Dermis blood vessel endothelial cell (primary cell): ENCODE data around the gene TCHP. TPM values are rescaled to one million over a fixed set of nuclear protein-coding genes. Genes with fewer than 3 reads are reported as not detected.
"Not testable (repeated sequence)": the region's sequence is repeated elsewhere in the genome, so short reads cannot be mapped to it uniquely, and the experiment has no call there.

Source experiments
- DNase-seq: peaks from one replicate; pipeline ENCODE4 v3.0.0; 2010
- total RNA-seq: library from RNA; depleted of rRNA; stranded (reverse); fragments of >200 nt; gene quantifications from 2 replicates; pipeline ENCODE4 v1.2.3, GENCODE V29; 2014

Gene TCHP
- total RNA-seq, 1 donor from 2014 or later = 17.4 TPM

DNA sequence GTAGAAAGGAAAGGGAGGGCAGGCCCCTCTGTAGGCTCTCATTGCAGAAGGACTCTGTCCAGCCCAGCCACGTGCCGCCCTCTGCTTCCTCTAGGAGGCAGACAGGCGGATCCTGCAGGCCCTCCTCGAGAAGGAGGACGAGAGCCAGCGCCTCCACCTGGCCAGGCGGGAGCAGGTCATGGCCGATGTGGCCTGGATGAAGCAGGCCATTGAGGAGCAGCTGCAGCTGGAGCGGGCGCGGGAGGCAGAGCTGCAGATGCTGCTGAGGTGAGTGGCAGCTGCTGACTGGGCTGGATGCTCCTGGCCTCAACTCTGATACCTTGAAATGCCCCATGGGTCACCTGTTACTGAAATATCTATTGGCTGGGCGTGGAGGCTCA is 10.9 kb downstream of the TCHP start:
- peak; percentile 55 for DNase-seq

GRCh38 chr12:109912855-109913321 is 12.8 kb downstream of the TCHP start:
- DNase-seq = peak; percentile 17

DNA sequence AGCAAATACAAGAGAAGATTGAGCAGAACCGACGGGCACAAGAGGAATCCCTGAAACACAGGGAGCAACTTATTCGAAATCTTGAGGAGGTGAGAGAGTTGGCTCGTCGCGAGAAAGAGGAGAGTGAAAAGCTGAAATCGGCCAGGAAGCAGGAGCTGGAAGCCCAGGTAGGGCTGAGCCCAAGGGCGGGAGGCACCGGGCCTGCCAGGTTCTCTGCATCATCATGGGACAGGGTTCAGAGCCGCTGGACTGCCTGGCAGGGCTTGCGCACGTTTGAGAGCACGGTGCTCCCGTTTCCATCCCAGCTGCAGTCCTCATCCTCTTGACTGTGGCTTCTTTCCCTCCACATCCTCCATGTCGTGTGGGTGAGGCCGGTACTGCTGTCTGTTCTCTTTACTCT is 14.4 kb downstream of the TCHP start:
- DNase-seq = no peak

DNA sequence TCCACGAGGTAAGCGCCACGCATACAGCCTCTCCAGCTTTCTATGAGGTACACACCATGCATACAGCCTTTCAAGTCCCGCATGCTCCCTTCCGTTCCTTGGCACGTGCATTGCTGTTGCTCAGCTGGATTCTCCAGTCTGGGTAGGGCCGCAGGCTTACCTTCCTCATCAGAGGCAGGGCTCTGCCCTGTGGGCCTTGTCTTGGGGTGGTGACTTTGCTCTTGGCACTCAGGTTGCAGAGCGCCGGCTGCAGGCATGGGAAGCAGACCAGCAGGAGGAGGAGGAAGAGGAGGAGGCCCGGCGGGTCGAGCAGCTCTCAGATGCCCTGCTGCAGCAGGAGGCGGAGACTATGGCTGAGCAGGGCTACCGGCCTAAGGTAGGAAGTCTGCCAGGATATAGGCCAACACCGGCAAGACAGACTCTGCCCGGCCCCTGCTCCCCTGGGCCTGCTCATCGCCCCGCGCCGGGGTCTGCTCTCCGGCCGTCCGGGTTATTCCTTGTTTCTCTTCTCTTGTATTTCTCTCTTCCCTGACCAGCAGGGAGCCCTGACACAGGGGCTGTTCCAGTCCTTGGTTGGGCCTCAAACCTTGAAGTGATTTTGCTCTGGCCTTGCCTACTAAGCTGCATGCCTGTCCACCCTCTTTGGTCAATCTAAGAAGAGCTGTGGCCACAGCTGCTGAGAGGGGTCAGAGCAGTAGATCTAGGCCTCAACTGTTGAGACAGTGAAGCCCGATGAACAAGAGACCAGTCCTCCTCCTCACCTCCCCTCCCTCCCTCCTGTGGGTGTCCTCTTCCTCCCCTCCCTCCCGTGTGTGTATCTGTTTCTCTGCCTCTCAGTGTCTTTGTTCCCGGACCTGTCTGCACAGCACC is 15.3 kb downstream of the TCHP start:
- DNase-seq = no peak

- DNase-seq = no peak
Observed at GRCh38 chr12:109916045-109916444, 16.0 kb downstream of the TCHP start.

- DNase-seq = no peak
Observed at GRCh38 chr12:109919456-109919855, 19.4 kb downstream of the TCHP start.

DNA sequence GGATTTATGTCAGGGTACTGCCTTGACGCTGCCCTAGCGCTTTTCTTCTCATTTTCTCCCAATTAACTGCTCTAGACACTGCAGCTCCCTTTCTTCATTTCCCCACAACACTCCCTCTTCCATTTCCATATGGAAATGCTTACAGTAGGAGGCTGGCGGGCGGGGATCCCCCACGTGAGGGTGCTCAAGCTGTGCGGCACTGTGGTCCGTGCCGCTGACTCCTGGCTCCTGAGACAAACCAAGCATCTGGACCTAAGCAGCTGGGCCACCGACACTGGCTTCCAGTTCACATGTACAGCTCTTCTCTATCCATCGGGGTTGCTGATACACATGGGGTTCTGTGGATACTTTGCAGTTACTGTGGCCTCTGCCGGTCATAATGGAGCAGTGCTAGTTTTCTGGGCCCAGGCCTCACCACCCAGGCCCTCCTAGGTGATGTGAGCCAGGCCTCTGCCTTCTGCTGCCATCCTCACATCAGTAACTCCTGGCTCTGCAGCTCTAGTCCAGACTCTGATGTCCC is 20.2 kb downstream of the TCHP start:
- no peak for DNase-seq

DNA sequence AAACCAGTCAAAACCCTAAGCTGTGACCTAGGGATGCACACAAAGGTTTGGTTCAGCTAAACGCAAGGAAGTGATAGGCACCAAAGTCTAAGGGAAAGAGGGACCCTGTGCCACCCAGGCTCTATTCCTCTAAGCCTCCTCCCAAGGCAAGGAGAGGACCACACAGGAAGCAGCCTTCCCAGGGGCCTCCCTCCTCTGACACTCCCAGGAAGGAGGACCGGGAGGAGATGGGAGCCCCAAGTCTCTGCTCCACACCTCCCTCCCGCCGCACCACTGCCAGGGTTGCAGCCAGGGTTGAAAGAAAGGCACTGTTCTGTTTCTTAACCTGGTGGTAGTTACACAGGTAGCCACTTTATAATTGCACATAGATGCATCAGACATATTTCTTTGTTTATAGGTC is 21.9 kb downstream of the TCHP start:
- no peak for DNase-seq

GRCh38 chr12:109923038-109923437 is 23.0 kb downstream of the TCHP start:
- no peak for DNase-seq

GRCh38 chr12:109923481-109924245 is 23.6 kb downstream of the TCHP start:
- DNase-seq = no peak

GRCh38 chr12:109925185-109925840 is 25.2 kb downstream of the TCHP start:
- DNase-seq = no peak

DNA sequence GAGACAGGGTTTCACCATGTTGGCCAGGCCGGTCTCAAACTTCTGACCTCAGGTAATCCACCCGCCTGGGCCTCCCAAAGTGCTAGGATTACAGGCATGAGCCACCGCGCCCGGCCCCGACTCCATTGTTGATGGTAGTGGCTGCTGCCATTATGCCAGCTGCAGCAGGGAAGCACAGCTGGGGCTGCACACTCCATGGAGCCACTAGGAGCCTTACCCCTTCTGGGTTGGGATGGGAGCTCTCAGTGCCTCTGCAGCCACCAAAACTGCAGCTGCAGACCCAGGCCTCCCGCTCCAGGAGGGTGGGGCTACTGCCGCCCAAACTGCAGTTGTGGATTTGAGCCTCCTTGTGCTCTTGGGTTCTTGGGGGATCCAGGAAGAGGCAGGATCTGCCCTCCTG is 25.9 kb downstream of the TCHP start:
- no peak for DNase-seq

DNA sequence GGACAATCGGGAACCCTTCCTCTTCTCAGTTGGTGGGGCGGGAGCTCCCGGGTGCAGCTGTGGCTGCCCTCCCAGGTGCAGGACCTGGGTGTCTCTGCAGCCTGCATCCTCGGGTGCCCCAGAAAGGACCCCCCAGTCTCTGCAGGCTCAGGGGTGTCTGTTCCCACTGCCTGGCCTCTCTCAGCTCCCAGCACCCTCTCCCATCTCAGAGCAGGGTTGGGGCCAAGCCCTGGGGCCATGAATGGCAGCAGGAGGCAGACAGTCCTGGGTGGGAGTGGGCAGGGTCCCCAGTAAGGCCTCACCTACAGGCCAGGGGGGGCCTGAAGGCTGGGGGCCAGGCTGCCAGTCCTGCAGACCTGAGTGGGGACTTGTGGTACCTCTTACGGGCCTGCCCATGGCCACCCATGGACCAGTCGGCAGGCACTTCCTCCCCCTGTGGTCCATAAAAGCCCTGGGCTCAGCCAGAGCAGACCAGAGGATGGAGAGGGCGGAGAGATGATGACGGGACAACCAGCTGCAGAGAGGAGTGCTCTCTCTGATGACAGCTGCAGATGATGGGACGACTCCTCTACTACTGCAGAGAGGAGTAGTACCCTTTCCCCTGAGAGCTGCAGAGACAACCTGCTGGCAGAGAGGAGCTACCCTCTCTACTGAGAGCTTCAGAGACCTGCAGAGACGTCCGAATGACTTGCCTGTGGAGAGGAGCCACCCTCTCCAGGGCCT is 26.6 kb downstream of the TCHP start:
- DNase-seq = no peak

DNA sequence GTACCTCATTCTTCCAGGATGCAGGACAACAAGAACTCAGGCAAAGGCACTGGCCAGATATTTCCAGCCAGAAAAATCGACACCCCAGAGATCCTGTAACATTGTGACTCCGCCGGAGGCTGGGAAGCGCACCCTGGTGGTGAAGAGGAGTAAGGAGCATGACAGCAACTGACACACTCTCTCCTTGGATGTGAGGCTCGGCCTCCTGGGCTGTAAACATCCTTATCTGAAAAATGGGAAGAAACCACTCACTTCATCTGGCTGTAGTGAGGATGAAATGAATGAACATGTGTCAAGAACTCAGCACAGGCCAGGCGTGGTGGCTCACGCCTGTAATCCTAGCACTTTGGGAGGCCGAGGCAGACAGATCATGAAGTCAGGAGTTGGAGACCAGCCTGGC is 27.5 kb downstream of the TCHP start:
- peak; percentile 74 for DNase-seq

- no peak for DNase-seq
Observed at GRCh38 chr12:109928058-109928656, 28.1 kb downstream of the TCHP start.

DNA sequence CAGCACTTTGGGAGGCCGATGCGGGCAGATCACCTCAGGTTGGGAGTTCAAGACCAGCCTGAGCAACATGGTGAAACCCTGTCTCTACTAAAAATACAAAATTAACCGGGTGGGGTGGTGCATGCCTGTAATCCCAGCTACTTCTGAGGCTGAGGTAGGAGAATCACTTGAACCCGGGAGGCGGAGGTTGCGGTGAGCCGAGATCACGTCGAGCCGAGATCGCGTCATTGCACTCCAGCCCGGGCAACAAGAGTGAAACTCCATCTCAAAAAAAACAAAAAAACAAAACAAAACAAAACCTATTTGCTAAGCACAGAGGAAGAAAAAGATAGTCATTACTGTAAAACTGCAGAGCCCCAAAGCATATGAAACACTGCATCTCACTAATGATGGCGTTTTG is 29.3 kb downstream of the TCHP start:
- not testable (repeated sequence) for DNase-seq

DNA sequence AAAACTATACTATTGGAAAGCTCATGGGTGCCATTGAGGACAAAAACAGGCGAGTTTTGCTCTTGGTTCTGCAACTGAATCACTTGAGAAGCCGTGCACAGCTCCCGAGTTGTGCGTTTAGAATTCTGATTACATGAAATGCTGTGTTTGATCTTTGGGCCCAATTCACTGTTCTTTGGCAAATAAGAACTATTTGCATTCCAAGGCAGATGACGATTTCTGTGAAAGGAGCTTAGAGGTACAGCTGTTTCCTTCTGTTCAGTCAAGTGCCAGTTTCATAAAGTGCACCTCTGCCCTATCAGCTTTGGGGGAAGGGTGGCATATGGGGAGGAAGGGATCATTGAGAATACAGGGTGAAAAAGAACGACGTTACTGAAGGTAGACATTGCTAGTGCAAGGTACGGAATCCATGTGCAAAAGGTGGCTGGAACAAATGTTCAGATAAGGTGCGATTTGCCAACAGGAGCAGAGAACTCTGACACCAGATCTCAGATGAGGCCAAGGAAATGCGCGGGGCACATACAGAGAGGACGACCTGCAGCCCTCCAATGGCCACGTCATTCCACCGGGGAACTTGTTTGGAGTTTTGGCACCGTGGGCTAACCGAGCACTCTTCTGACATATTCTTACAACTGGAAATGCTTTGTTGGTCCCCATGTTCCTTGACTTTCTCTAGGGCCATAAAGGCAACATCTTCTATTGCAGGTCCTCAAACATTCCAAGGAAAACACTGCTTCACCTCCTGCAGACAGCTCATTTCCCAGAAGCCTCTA is 30.1 kb downstream of the TCHP start:
- no peak for DNase-seq

- DNase-seq = no peak
Observed at GRCh38 chr12:109931143-109931542, 31.1 kb downstream of the TCHP start.

GRCh38 chr12:109932878-109933503 is 32.9 kb downstream of the TCHP start:
- DNase-seq = no peak

DNA sequence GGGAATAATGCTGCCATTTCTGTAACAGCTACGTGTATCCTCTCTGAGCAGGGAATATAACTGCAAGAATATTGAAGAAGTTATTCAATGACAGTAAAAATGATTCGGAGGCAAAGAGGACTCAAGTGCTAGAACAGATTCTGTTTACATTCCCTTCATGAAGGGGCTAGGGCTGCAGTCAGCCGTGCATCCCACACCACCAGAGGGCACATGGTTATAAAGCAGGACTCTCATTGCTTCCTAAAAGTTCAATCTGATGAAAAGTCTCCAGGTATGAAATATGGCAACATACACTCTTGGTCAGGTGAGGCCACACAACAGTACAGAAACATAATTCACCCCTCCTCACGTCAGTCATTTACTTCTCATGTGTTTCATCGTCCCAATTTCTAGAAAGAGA is 34.0 kb downstream of the TCHP start:
- DNase-seq = peak; percentile 32

- DNase-seq = peak; percentile 91
Observed at GRCh38 chr12:109937371-109937770, 37.3 kb downstream of the TCHP start.
